Liver (tissue), 3 donors: ENCODE measurements around the gene ACACA.

Source experiments
- CTCF ChIP-seq: fragments of 150-350 bp; IDR thresholded peaks from 2 replicates; pipeline ENCODE4 v1.5.1; 2017; ENCODE audit warnings: improper control_type of control experiment, low read depth, low read length; ENCODE audit not compliant: missing input control
- EGR1 ChIP-seq, 2 donors: IDR thresholded peaks; 2 replicates each; pipeline ENCODE4 v1.6.1; 2016 to 2018; ENCODE audit warnings: antibody characterized with exemption in 2 of 2, low read depth in 2 of 2
- REST ChIP-seq: IDR thresholded peaks from 2 replicates; pipeline ENCODE4 v1.6.1; 2016; ENCODE audit warnings: antibody characterized with exemption, mild to moderate bottlenecking
- RXRA ChIP-seq, 2 donors: IDR thresholded peaks; 2 replicates each; pipeline ENCODE4 v1.6.1; 2017 to 2018; ENCODE audit warnings: antibody characterized with exemption in 2 of 2, mild to moderate bottlenecking in 1 of 2
- donor health status: healthy.
- donor health status: healthy.

GRCh38 chr17:37388266-37388665 lies 18.4 kb downstream of the ACACA start:
- TF ChIP-seq EGR1 (IDR thresholded peaks at IDR 0.05; ENCODE audit: low read depth in 2 of 2), result no peak
- TF ChIP-seq CTCF, result no peak
- no peak for TF ChIP-seq REST
- no peak for TF ChIP-seq RXRA (IDR thresholded peaks at IDR 0.05)
